Body of pancreas (tissue), 4 donors: ENCODE measurements around the gene NECTIN4.

ENCODE experiments used
- POLR2A ChIP-seq, 3 donors: fragments of 450-650 bp; IDR thresholded peaks; one replicate each; pipeline ENCODE4 v1.6.1; 2016; ENCODE audit warnings: antibody characterized with exemption in 3 of 3, mild to moderate bottlenecking in 2 of 3
- TF ChIP-seq, protein P1 (sequence below), 7 experiments: fragments of 450-650 bp in 4 of 7; fragments of 200-600 bp in 3 of 7; sonication (generic) in 3 of 7; IDR thresholded peaks; one replicate each; pipeline ENCODE4 v1.5.1; 2016 to 2019; ENCODE audit warnings: antibody characterized with exemption in 7 of 7

- TF ChIP-seq, protein P1, sequence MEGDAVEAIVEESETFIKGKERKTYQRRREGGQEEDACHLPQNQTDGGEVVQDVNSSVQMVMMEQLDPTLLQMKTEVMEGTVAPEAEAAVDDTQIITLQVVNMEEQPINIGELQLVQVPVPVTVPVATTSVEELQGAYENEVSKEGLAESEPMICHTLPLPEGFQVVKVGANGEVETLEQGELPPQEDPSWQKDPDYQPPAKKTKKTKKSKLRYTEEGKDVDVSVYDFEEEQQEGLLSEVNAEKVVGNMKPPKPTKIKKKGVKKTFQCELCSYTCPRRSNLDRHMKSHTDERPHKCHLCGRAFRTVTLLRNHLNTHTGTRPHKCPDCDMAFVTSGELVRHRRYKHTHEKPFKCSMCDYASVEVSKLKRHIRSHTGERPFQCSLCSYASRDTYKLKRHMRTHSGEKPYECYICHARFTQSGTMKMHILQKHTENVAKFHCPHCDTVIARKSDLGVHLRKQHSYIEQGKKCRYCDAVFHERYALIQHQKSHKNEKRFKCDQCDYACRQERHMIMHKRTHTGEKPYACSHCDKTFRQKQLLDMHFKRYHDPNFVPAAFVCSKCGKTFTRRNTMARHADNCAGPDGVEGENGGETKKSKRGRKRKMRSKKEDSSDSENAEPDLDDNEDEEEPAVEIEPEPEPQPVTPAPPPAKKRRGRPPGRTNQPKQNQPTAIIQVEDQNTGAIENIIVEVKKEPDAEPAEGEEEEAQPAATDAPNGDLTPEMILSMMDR (IDR thresholded peaks at IDR 0.05): no peak
- no peak for TF ChIP-seq POLR2A (IDR thresholded peaks at IDR 0.05)
Observed at GRCh38 chr1:161115132-161115711, 25.9 kb upstream of the NECTIN4 start.
